ENCODE results near the gene PTPN23. TPM values are rescaled to one million over a fixed set of nuclear protein-coding genes. Genes with fewer than 3 reads are reported as not detected.

PTPN23 gene
- total and polyA plus RNA-seq, 7 donors, result 7.8 to 26.9 (median 11.4) TPM

- peaks cover 0 to 33% (median 24%) of the 10 kb centered on the region in 4 donors for H3K4me1 ChIP-seq
- H3K27me3 ChIP-seq, result no peaks in the 10 kb centered on the region
- WGBS, 2 donors, result 94 to 96% methylated on average over 3 of the region's 3 CpGs
Observed at GRCh38 chr3:47392933-47393332, 12.1 kb downstream of the PTPN23 start.

GRCh38 chr3:47394140-47394870 lies 13.5 kb downstream of the PTPN23 start:
- Histone ChIP-seq H3K4me1 (peaks cover 0 to 44% (median 35%) of the 10 kb centered on the region in 4 donors), H3K27me3 (no peaks in the 10 kb centered on the region), H3K9me3 (no peaks in the 10 kb centered on the region), H3K36me3 (peaks cover 0 to 33% (median 4%) of the 10 kb centered on the region in 4 donors), H3K27ac (peak overlapping the region in 1 of 4 donors; percentile 6), H3K4me3 (no peak overlapping the region)
- intact Hi-C loops (cut with DNase I), result no loop called here
- DNase-seq, result no peak
- WGBS, 2 donors, result 53 to 71% methylated on average over 8 of the region's 8 CpGs
- TF ChIP-seq, protein P1, sequence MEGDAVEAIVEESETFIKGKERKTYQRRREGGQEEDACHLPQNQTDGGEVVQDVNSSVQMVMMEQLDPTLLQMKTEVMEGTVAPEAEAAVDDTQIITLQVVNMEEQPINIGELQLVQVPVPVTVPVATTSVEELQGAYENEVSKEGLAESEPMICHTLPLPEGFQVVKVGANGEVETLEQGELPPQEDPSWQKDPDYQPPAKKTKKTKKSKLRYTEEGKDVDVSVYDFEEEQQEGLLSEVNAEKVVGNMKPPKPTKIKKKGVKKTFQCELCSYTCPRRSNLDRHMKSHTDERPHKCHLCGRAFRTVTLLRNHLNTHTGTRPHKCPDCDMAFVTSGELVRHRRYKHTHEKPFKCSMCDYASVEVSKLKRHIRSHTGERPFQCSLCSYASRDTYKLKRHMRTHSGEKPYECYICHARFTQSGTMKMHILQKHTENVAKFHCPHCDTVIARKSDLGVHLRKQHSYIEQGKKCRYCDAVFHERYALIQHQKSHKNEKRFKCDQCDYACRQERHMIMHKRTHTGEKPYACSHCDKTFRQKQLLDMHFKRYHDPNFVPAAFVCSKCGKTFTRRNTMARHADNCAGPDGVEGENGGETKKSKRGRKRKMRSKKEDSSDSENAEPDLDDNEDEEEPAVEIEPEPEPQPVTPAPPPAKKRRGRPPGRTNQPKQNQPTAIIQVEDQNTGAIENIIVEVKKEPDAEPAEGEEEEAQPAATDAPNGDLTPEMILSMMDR (IDR thresholded peaks at IDR 0.05), result no peak
- no peak for TF ChIP-seq POLR2AphosphoS5 (IDR thresholded peaks at IDR 0.05)
- TF ChIP-seq POLR2A (IDR thresholded peaks at IDR 0.05), result no peak
- TF ChIP-seq EP300 (IDR thresholded peaks at IDR 0.05), result no peak

More at GRCh38 chr3:47392933-47393332, 12.1 kb downstream of the PTPN23 start:
- H3K27ac ChIP-seq, result no peak overlapping the region
- TF ChIP-seq, protein P1 (IDR thresholded peaks at IDR 0.05), result no peak
- TF ChIP-seq POLR2A (IDR thresholded peaks at IDR 0.05) (no peak), EP300 (IDR thresholded peaks at IDR 0.05) (no peak), POLR2AphosphoS5 (IDR thresholded peaks at IDR 0.05) (no peak)
- intact Hi-C loops (cut with DNase I), result no loop called here
- no peaks in the 10 kb centered on the region for H3K9me3 ChIP-seq
- no peak for DNase-seq
- H3K4me3 ChIP-seq, result no peak overlapping the region
- H3K36me3 ChIP-seq, result peaks cover 0 to 37% (median 4%) of the 10 kb centered on the region in 4 donors

GRCh38 chr3:47394881-47395280 lies 14.1 kb downstream of the PTPN23 start:
- no peaks in the 10 kb centered on the region for H3K27me3 ChIP-seq
- peak overlapping the region in 1 of 4 donors; percentile 6 for H3K27ac ChIP-seq
- TF ChIP-seq POLR2A (IDR thresholded peaks at IDR 0.05) (no peak), EP300 (IDR thresholded peaks at IDR 0.05) (no peak), POLR2AphosphoS5 (IDR thresholded peaks at IDR 0.05) (no peak)
- TF ChIP-seq, protein P1 (IDR thresholded peaks at IDR 0.05), result no peak
- H3K4me3 ChIP-seq, result no peak overlapping the region
- peaks cover 0 to 44% (median 36%) of the 10 kb centered on the region in 4 donors for H3K4me1 ChIP-seq
- peaks cover 0 to 35% (median 4%) of the 10 kb centered on the region in 4 donors for H3K36me3 ChIP-seq
- 77 to 79% methylated on average over 3 of the region's 3 CpGs for WGBS, 2 donors
- H3K9me3 ChIP-seq, result no peaks in the 10 kb centered on the region
- intact Hi-C loops (cut with DNase I), result no loop called here
- DNase-seq, result no peak

- WGBS, 2 donors, result 82 to 88% methylated on average over 7 of the region's 7 CpGs
- no peaks in the 10 kb centered on the region for H3K27me3 ChIP-seq
- intact Hi-C loops (cut with DNase I), result no loop called here
- TF ChIP-seq POLR2AphosphoS5 (IDR thresholded peaks at IDR 0.05) (no peak), POLR2A (IDR thresholded peaks at IDR 0.05) (no peak)
- peaks cover 0 to 46% (median 4%) of the 10 kb centered on the region in 4 donors for H3K36me3 ChIP-seq
- H3K27ac ChIP-seq, result peak overlapping the region in 3 of 4 donors; percentile 22 to 47 (median 34)
- no peak for DNase-seq
- H3K4me3 ChIP-seq, result no peak overlapping the region
- H3K4me1 ChIP-seq, result peaks cover 0 to 39% (median 35%) of the 10 kb centered on the region in 4 donors
- H3K9me3 ChIP-seq, result no peaks in the 10 kb centered on the region
Observed at GRCh38 chr3:47398228-47398627, 17.4 kb downstream of the PTPN23 start.

- H3K36me3 ChIP-seq, result peaks cover 0 to 46% (median 4%) of the 10 kb centered on the region in 4 donors
- WGBS, 2 donors, result 93 to 95% methylated on average over 1 of the region's 1 CpG
Observed at GRCh38 chr3:47399016-47399415, 18.2 kb downstream of the PTPN23 start.

More at GRCh38 chr3:47399016-47399415, 18.2 kb downstream of the PTPN23 start:
- no peaks in the 10 kb centered on the region for H3K27me3 ChIP-seq
- peak overlapping the region in 3 of 4 donors; percentile 22 to 47 (median 34) for H3K27ac ChIP-seq
- no peak for DNase-seq
- no peak overlapping the region for H3K4me3 ChIP-seq
- no peaks in the 10 kb centered on the region for H3K9me3 ChIP-seq
- intact Hi-C loops (cut with DNase I), result no loop called here
- peaks cover 0 to 36% (median 33%) of the 10 kb centered on the region in 4 donors for H3K4me1 ChIP-seq
- TF ChIP-seq, protein P1 (IDR thresholded peaks at IDR 0.05), result no peak
- TF ChIP-seq EP300 (IDR thresholded peaks at IDR 0.05) (no peak), POLR2AphosphoS5 (IDR thresholded peaks at IDR 0.05) (no peak), POLR2A (IDR thresholded peaks at IDR 0.05) (no peak)
